Activated T-helper 1 cell treated with anti-CD3 and anti-CD28 coated beads, Interleukin-12 subunit alpha, Interleukin-12 subunit beta, Interleukin-2, Interleukin-4 antibody, amounts not matched to agents 30 ng/mL and 10 ng/mL and 1 ng/mL, durations not matched to agents 14 hours and 24 hours and 36 hours (primary cell): ENCODE data around the gene MDK. TPM values are rescaled to one million over a fixed set of nuclear protein-coding genes. Genes with fewer than 3 reads are reported as not detected.
"Not testable (repeated sequence)": the region's sequence is repeated elsewhere in the genome, so short reads cannot be mapped to it uniquely, and the experiment has no call there.

ENCODE experiments used
- DNase-seq: peaks from one replicate; pipeline ENCODE4 v3.0.0; 2021; ENCODE audit warnings: low spot score
- H3K27ac Mint-ChIP-seq: one replicate; pipeline ENCODE4 v1.8.0; 2021; ENCODE audit warnings: mild to moderate bottlenecking, mixed read lengths
- H3K27me3 Mint-ChIP-seq: one replicate; pipeline ENCODE4 v1.8.0; 2022; ENCODE audit warnings: mild to moderate bottlenecking, moderate library complexity, mixed read lengths; ENCODE audit not compliant: insufficient read depth
- H3K36me3 Mint-ChIP-seq: one replicate; pipeline ENCODE4 v1.8.0; 2021; ENCODE audit warnings: low read depth, mixed read lengths
- H3K4me1 Mint-ChIP-seq: one replicate; pipeline ENCODE4 v1.8.0; 2021; ENCODE audit warnings: low read depth, mixed read lengths
- H3K4me3 Mint-ChIP-seq: one replicate; pipeline ENCODE4 v1.8.0; 2021; ENCODE audit warnings: mild to moderate bottlenecking, moderate library complexity, mixed read lengths
- H3K9me3 Mint-ChIP-seq: one replicate; pipeline ENCODE4 v1.8.0; 2021; ENCODE audit warnings: mixed read lengths
- intact Hi-C: fragments of 100-400 bp; cut with micrococcal nuclease; formaldehyde crosslinking; loops from one replicate; pipeline ENCODE4 v1.15.1; 2024
- total RNA-seq: library from RNA; stranded (reverse); gene quantifications from 2 replicates; pipeline ENCODE4 v1.2.3, GENCODE V29; 2022

MDK gene
- total RNA-seq, 1 donor from 2014 or later: 7.1 TPM

GRCh38 chr11:46366260-46366659 lies 15.2 kb upstream of the MDK start:
- no peak overlapping the region for H3K27ac Mint-ChIP-seq
- H3K9me3 Mint-ChIP-seq: no peaks in the 10 kb centered on the region
- H3K4me3 Mint-ChIP-seq: no peak overlapping the region
- H3K27me3 Mint-ChIP-seq: no peaks in the 10 kb centered on the region
- H3K36me3 Mint-ChIP-seq: peaks cover 17% of the 10 kb centered on the region
- H3K4me1 Mint-ChIP-seq: peaks cover 21% of the 10 kb centered on the region
- DNase-seq: no peak
- intact Hi-C loops: loop anchor here (2.0 to 5.0 kb wide), 2 partner anchors 15 to 129 kb away; partner anchors contain the start of gene MDK

- H3K27me3 Mint-ChIP-seq: no peaks in the 10 kb centered on the region
These were observed 14.8 kb upstream of the MDK start for GRCh38 chr11:46366661-46367161.

GRCh38 chr11:46367244-46367915 lies 14.1 kb upstream of the MDK start:
- Mint-ChIP-seq H3K36me3 (peaks cover 17% of the 10 kb centered on the region), H3K4me1 (peaks cover 18% of the 10 kb centered on the region), H3K4me3 (no peak overlapping the region), H3K27me3 (no peaks in the 10 kb centered on the region), H3K27ac (peak overlapping the region; percentile 34), H3K9me3 (no peaks in the 10 kb centered on the region)
- peak; percentile 61 for DNase-seq
- intact Hi-C loops: loop anchor here (1.0 to 5.0 kb wide), 3 partner anchors 13 to 130 kb away; partner anchors contain the start of gene MDK

More at GRCh38 chr11:46366661-46367161, 14.8 kb upstream of the MDK start:
- Mint-ChIP-seq H3K36me3 (peaks cover 17% of the 10 kb centered on the region), H3K4me3 (no peak overlapping the region), H3K9me3 (no peaks in the 10 kb centered on the region), H3K4me1 (peaks cover 21% of the 10 kb centered on the region), H3K27ac (no peak overlapping the region)
- intact Hi-C loops: loop anchor here (1.0 to 5.0 kb wide), 3 partner anchors 14 to 129 kb away; partner anchors contain the start of gene MDK
- DNase-seq: no peak

DNA sequence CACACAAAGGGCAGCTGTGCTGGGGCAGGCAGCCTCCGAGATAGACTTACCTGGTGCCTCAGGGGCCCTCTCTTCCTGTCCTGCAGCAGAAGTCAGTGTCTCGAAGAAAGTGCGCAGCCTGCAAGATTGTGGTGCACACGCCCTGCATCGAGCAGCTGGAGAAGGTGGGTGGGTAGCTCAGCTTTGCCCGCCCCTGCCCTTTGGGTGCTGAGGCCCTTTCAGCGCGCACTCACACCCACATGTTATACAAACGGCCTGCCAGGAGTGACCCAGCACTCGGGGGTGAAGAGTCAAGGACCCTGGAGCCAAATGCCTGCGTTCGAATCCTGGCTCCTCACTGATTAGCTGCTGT lies 13.6 kb upstream of the MDK start:
- Mint-ChIP-seq H3K36me3 (peaks cover 17% of the 10 kb centered on the region), H3K27me3 (no peaks in the 10 kb centered on the region), H3K27ac (no peak overlapping the region), H3K4me1 (peaks cover 13% of the 10 kb centered on the region), H3K4me3 (no peak overlapping the region), H3K9me3 (no peaks in the 10 kb centered on the region)
- intact Hi-C loops: loop anchor here (1.0 to 5.0 kb wide), 3 partner anchors 13 to 131 kb away; partner anchors contain the start of gene MDK
- no peak for DNase-seq

DNA sequence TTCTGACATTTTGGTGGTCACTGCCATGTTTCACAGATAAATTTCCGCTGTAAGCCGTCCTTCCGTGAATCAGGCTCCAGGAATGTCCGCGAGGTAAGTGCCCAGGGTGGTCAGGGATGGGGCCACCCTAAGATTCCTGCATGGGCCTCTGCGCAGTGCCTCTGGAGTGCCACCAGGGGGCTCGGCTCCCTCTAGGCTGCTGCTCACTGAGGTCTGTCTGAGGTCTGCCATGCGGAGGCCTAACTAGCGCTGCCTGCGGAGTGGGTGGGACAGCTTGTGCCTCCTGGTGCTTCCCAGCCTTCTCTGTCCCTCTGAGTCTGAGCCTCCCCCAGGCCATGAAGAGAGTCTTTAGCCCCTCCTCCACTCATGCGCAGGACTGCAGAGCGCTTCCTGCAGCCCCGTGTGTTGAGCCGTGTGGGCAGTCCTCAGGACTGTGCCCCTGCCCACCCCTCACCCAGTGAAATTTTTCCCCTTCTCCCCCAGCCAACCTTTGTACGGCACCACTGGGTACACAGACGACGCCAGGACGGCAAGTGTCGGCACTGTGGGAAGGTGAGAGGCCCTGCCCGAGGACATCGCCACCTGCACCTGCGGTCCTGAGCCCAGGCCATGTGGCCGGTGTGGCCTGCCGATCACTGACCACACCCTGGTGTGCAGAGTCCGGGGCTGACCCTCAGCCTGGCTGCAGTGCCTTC lies 11.9 kb upstream of the MDK start:
- H3K4me1 Mint-ChIP-seq: peaks cover 12% of the 10 kb centered on the region
- peaks cover 15% of the 10 kb centered on the region for H3K36me3 Mint-ChIP-seq
- H3K4me3 Mint-ChIP-seq: no peak overlapping the region
- H3K9me3 Mint-ChIP-seq: no peaks in the 10 kb centered on the region
- DNase-seq: peak; percentile 37
- intact Hi-C loops: loop anchor here (1.0 to 5.0 kb wide), 2 partner anchors 132 to 169 kb away; no protein-coding TSS in a partner anchor
- no peak overlapping the region for H3K27ac Mint-ChIP-seq
- no peaks in the 10 kb centered on the region for H3K27me3 Mint-ChIP-seq

DNA sequence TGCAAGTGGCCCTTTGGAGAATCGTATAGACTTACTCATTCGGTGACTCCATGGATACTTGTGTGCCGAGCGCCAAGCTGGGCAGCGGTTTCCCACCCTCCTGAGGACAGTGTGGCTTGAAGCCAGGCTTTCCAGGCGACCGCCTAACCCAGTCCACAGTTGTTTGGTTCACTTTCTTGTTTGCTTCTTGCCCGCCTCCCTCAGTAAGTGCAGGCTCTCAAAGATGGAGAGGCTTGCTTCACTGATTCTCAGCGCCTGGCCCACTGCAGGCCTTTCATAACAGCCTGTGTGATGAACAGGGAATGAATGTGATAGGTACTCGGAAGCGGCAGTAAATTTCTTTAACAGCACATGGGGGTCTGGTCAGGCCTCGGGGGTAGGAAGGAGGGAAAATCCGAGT lies 11.2 kb upstream of the MDK start:
- Mint-ChIP-seq H3K27me3 (no peaks in the 10 kb centered on the region), H3K36me3 (peaks cover 19% of the 10 kb centered on the region), H3K4me3 (no peak overlapping the region), H3K4me1 (peaks cover 6% of the 10 kb centered on the region), H3K9me3 (no peaks in the 10 kb centered on the region), H3K27ac (no peak overlapping the region)
- DNase-seq: no peak
- intact Hi-C loops: no loop called here

GRCh38 chr11:46371262-46371661 lies 10.2 kb upstream of the MDK start:
- H3K27me3 Mint-ChIP-seq, intact Hi-C loops, H3K27ac Mint-ChIP-seq, H3K4me1 Mint-ChIP-seq, DNase-seq, H3K4me3 Mint-ChIP-seq, H3K9me3 Mint-ChIP-seq: not testable (repeated sequence)
- peaks cover 20% of the 10 kb centered on the region for H3K36me3 Mint-ChIP-seq

GRCh38 chr11:46372086-46372485 lies 9.4 kb upstream of the MDK start:
- Mint-ChIP-seq H3K4me1 (peaks cover 4% of the 10 kb centered on the region), H3K9me3 (no peaks in the 10 kb centered on the region), H3K4me3 (no peak overlapping the region), H3K27me3 (no peaks in the 10 kb centered on the region), H3K27ac (no peak overlapping the region), H3K36me3 (peaks cover 28% of the 10 kb centered on the region)
- DNase-seq: no peak
- intact Hi-C loops: no loop called here

DNA sequence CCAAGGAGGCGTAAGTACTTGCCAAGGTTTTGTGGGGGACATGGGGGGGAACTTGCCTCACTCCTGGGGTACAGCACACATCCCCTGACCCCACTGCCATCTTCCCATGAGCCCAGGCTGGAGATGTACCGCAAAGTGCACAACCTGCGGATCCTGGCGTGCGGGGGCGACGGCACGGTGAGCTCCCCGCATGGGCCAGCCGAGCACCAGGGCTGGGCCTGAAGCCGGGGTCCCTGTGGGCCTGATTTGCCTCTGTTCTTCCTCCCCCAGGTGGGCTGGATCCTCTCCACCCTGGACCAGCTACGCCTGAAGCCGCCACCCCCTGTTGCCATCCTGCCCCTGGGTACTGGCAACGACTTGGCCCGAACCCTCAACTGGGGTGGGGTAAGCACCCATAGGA lies 9.0 kb upstream of the MDK start:
- H3K27me3 Mint-ChIP-seq, DNase-seq, H3K27ac Mint-ChIP-seq, H3K4me1 Mint-ChIP-seq, H3K4me3 Mint-ChIP-seq, intact Hi-C loops, H3K9me3 Mint-ChIP-seq: not testable (repeated sequence)
- peaks cover 32% of the 10 kb centered on the region for H3K36me3 Mint-ChIP-seq

DNA sequence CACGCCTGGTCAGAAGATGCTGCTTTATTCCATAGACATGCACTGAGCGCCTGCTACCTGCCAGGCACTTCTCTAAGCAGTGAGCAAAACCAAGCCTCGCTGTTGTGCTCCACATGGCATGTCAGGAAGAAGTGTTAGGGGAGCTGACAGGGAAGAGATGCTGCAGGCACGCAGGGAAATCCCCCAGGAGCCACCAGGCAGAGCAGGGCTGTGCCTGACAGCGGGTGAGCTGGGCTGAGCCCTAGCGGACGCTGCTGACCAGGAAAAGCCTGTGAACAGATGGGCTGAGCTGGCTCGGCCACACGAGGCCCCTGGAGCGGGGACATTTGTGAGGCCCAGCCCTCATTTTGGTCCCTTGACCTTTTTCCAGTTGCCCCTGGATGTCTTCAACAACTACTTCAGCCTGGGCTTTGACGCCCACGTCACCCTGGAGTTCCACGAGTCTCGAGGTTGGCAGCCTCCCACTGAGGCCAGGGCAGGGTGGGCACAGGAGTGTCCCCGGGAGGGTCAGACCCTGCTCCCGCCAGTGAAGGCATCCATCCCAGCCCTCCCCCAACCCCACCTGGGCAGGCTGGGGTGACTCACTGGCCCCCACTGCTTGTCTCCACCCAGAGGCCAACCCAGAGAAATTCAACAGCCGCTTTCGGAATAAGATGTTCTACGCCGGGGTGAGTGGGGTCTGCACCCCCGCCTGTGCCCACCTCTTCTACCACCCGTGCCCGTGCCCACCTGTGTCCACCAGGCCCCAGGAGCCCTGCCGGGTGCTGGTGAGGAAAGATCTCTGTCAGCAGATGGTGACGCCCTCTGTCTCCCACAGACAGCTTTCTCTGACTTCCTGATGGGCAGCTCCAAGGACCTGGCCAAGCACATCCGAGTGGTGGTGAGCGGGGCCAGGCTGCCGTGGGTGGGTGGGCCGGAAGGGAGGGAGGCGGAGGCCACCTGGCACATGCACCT lies 7.4 kb upstream of the MDK start:
- DNase-seq: no peak
- Mint-ChIP-seq H3K27ac (no peak overlapping the region), H3K4me3 (no peak overlapping the region), H3K4me1 (no peaks in the 10 kb centered on the region), H3K9me3 (no peaks in the 10 kb centered on the region), H3K36me3 (peaks cover 35% of the 10 kb centered on the region), H3K27me3 (no peaks in the 10 kb centered on the region)
- intact Hi-C loops: no loop called here

GRCh38 chr11:46374815-46375214 lies 6.7 kb upstream of the MDK start:
- Mint-ChIP-seq H3K27me3 (no peaks in the 10 kb centered on the region), H3K36me3 (peaks cover 30% of the 10 kb centered on the region), H3K9me3 (no peaks in the 10 kb centered on the region), H3K27ac (no peak overlapping the region), H3K4me3 (no peak overlapping the region), H3K4me1 (no peaks in the 10 kb centered on the region)
- no peak for DNase-seq
- intact Hi-C loops: no loop called here

DNA sequence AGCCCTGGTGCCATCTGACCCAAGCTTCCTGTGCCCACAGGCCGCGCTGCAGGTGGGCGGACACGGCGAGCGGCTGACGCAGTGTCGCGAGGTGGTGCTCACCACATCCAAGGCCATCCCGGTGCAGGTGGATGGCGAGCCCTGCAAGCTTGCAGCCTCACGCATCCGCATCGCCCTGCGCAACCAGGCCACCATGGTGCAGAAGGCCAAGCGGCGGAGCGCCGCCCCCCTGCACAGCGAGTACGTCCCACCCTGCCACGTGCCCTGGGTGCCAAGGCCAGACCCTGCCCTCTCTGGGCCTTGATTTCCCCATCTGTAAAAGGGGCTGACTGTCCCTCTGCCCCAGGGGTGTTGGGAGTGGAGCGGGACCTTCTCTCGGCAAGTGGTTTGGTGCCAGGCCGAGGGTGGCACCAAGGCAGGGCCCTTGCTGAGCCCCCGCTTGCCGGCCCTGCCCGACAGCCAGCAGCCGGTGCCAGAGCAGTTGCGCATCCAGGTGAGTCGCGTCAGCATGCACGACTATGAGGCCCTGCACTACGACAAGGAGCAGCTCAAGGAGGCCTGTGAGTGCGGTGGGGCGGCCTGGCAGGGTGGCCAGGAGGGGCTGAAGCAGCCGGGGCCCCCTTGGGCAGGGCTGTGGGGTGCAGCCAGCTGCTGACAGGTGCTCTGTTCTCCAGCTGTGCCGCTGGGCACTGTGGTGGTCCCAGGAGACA lies 5.9 kb upstream of the MDK start:
- intact Hi-C loops: no loop called here
- Mint-ChIP-seq H3K4me3 (no peak overlapping the region), H3K36me3 (peaks cover 31% of the 10 kb centered on the region), H3K9me3 (no peaks in the 10 kb centered on the region), H3K27ac (no peak overlapping the region), H3K4me1 (no peaks in the 10 kb centered on the region), H3K27me3 (peaks cover 2% of the 10 kb centered on the region)
- no peak for DNase-seq
